H1 (cell line): Measurements from ENCODE around the gene FOXL1. TPM values are rescaled to one million over a fixed set of nuclear protein-coding genes. Genes with fewer than 3 reads are reported as not detected.
A peak's percentile ranks its signal among the peaks of the same experiment; 100 is the strongest.

Experiments
- CTCF ChIA-PET: fragments of 300-600 bp; sonication (Branson Sonifier 250); formaldehyde crosslinking; loops from one replicate; lab custom pipeline; 2021; ENCODE audit not compliant: partially characterized antibody; lab: Charles Lee
- POLR2A ChIA-PET: fragments of 300-600 bp; sonication (Branson Sonifier 250); formaldehyde crosslinking; loops from one replicate; lab custom pipeline; 2021; ENCODE audit warnings: inconsistent platforms; ENCODE audit not compliant: partially characterized antibody; lab: Charles Lee
- DNase-seq, 2 experiments: peaks; one replicate each; pipeline versions ENCODE4 v3.0.0 to v3.0.0-alpha.2; 2010 to 2022; ENCODE audit warnings: low spot score in 2 of 2, low read depth in 1 of 2, mixed read lengths in 1 of 2
- FAIRE-seq: peaks from 2 replicates; lab custom pipeline; 2011; peaks lifted over from hg19 to GRCh38; lab: Jason Lieb, UNC
- H2AFZ ChIP-seq: 2 replicates; pipeline ENCODE4 v1.8.1; 2012; ENCODE audit warnings: low read length, inconsistent platforms
- H2AK5ac ChIP-seq: 2 replicates; pipeline ENCODE4 v1.6.1; 2013; ENCODE audit warnings: low read depth, low read length
- H2BK120ac ChIP-seq: replicated peaks from 2 replicates; pipeline ENCODE3; 2013; ENCODE audit warnings: low read depth, low read length, inconsistent platforms
- H2BK12ac ChIP-seq: 2 replicates; pipeline ENCODE4 v1.6.1; 2013; ENCODE audit warnings: low read depth, low read length
- H2BK15ac ChIP-seq: 2 replicates; pipeline ENCODE4 v1.6.1; 2013; ENCODE audit warnings: low read length
- H2BK20ac ChIP-seq: 2 replicates; pipeline ENCODE4 v1.6.1; 2013; ENCODE audit warnings: low read length
- H2BK5ac ChIP-seq: 2 replicates; pipeline ENCODE4 v1.6.1; 2013; ENCODE audit warnings: low read depth, low read length
- H3K14ac ChIP-seq: 2 replicates; pipeline ENCODE4 v1.6.1; 2013; ENCODE audit warnings: inconsistent platforms; ENCODE audit not compliant: insufficient read length
- H3K18ac ChIP-seq: 2 replicates; pipeline ENCODE4 v1.6.1; 2013; ENCODE audit warnings: low read length; ENCODE audit errors: extremely low read depth
- H3K23ac ChIP-seq: 2 replicates; pipeline ENCODE4 v1.6.1; 2013; ENCODE audit warnings: inconsistent platforms; ENCODE audit not compliant: insufficient read length
- H3K23me2 ChIP-seq: 2 replicates; pipeline ENCODE4 v1.6.1; 2013; ENCODE audit warnings: low read depth, low read length
- H3K27ac ChIP-seq: 2 replicates; pipeline ENCODE4 v1.6.1; 2011; ENCODE audit warnings: low read depth, low read length, inconsistent platforms
- H3K27me3 ChIP-seq, 4 experiments: replicated peaks in 1 of 4; 1 replicate in 1 of 4; 2 replicates in 3 of 4; pipeline versions ENCODE4 v1.6.1 to v1.8.1; 2011 to 2013; ENCODE audit warnings: low read length in 3 of 4, mild to moderate bottlenecking in 3 of 4, inconsistent platforms in 2 of 4, mixed read lengths in 2 of 4, moderate library complexity in 1 of 4; ENCODE audit not compliant: control insufficient read depth in 3 of 4, insufficient read depth in 3 of 4; ENCODE audit errors: extremely low read depth in 1 of 4
- H3K36me3 ChIP-seq, 4 experiments: 2 replicates each; pipeline versions ENCODE4 v1.6.1 to v1.8.1; 2011 to 2013; ENCODE audit warnings: mild to moderate bottlenecking in 4 of 4, low read length in 3 of 4, moderate library complexity in 2 of 4, control low read depth in 1 of 4, inconsistent platforms in 1 of 4; ENCODE audit not compliant: insufficient read depth in 4 of 4, control insufficient read depth in 2 of 4
- H3K4ac ChIP-seq: replicated peaks from 2 replicates; pipeline ENCODE3; 2013; ENCODE audit warnings: low read length, low read depth, mixed read lengths, inconsistent platforms; ENCODE audit not compliant: insufficient read length
- H3K4me1 ChIP-seq, 4 experiments: replicated peaks in 1 of 4; 1 replicate in 1 of 4; 2 replicates in 3 of 4; pipeline versions ENCODE4 v1.6.1 to v1.8.1; 2011 to 2013; ENCODE audit warnings: low read length in 3 of 4, inconsistent platforms in 2 of 4, mixed read lengths in 1 of 4; ENCODE audit not compliant: insufficient read depth in 4 of 4, control insufficient read depth in 3 of 4
- H3K4me2 ChIP-seq, 2 experiments: 2 replicates each; pipeline versions ENCODE4 v1.6.1 to v1.8.1; 2011 to 2013; ENCODE audit warnings: low read depth in 2 of 2, low read length in 2 of 2, control low read depth in 1 of 2, inconsistent platforms in 1 of 2, mild to moderate bottlenecking in 1 of 2; ENCODE audit not compliant: insufficient read depth in 1 of 2
- H3K4me3 ChIP-seq, 4 experiments: fragments of 200-600, 300-600 bp in 1 of 4; sonication (generic), shearing (Covaris generic), sonication (Bioruptor Twin) in 1 of 4; 2 replicates each; pipeline versions ENCODE4 v1.5.1 to v1.8.1; 2011 to 2016; ENCODE audit warnings: low read length in 4 of 4, low read depth in 3 of 4, control low read depth in 2 of 4, inconsistent platforms in 2 of 4, mild to moderate bottlenecking in 2 of 4, mixed read lengths in 1 of 4, moderate library complexity in 1 of 4; ENCODE audit not compliant: insufficient read depth in 2 of 4; ENCODE audit errors: extremely low read depth in 1 of 4
- H3K56ac ChIP-seq: replicated peaks from 2 replicates; pipeline ENCODE3; 2013; ENCODE audit warnings: low read depth, mild to moderate bottlenecking, mixed read lengths, low read length, inconsistent platforms; ENCODE audit not compliant: insufficient read length
- H3K79me1 ChIP-seq: 2 replicates; pipeline ENCODE4 v1.6.1; 2013; ENCODE audit warnings: low read depth, low read length, control low read depth
- H3K79me2 ChIP-seq, 2 experiments: 2 replicates each; pipeline versions ENCODE4 v1.6.1 to v1.8.1; 2012 to 2013; ENCODE audit warnings: low read length in 2 of 2, mild to moderate bottlenecking in 2 of 2, inconsistent platforms in 1 of 2; ENCODE audit not compliant: insufficient read depth in 2 of 2, control insufficient read depth in 1 of 2
- H3K9ac ChIP-seq, 4 experiments: replicated peaks in 1 of 4; 1 replicate in 1 of 4; 2 replicates in 3 of 4; pipeline versions ENCODE4 v1.6.1 to v1.8.1; 2011 to 2013; ENCODE audit warnings: low read depth in 3 of 4, low read length in 3 of 4, control low read depth in 2 of 4, mild to moderate bottlenecking in 2 of 4, moderate library complexity in 2 of 4, inconsistent platforms in 1 of 4; ENCODE audit errors: extremely low read depth in 1 of 4
- H3K9me3 ChIP-seq, 2 experiments: 2 replicates each; pipeline versions ENCODE4 v1.6.1 to v1.8.1; 2012 to 2013; ENCODE audit warnings: mild to moderate bottlenecking in 2 of 2, moderate library complexity in 2 of 2, control low read depth in 1 of 2, inconsistent platforms in 1 of 2, low read depth in 1 of 2, low read length in 1 of 2, mixed read lengths in 1 of 2; ENCODE audit not compliant: insufficient read depth in 2 of 2
- H4K20me1 ChIP-seq, 2 experiments: replicated peaks in 1 of 2; 2 replicates each; pipeline versions ENCODE3 to v1.8.1; 2011 to 2013; ENCODE audit warnings: inconsistent platforms in 2 of 2, low read length in 2 of 2, mild to moderate bottlenecking in 1 of 2; ENCODE audit not compliant: insufficient read depth in 2 of 2, control insufficient read depth in 1 of 2
- H4K5ac ChIP-seq: 2 replicates; pipeline ENCODE4 v1.6.1; 2013; ENCODE audit warnings: low read length, low read depth, mixed read lengths, inconsistent platforms; ENCODE audit not compliant: insufficient read length
- H4K8ac ChIP-seq: 2 replicates; pipeline ENCODE4 v1.8.0; 2013; ENCODE audit warnings: mild to moderate bottlenecking, moderate library complexity, low read length, inconsistent platforms; ENCODE audit not compliant: insufficient read depth; ENCODE audit errors: extremely low read depth
- H4K91ac ChIP-seq: replicated peaks from 2 replicates; pipeline ENCODE3; 2013; ENCODE audit warnings: low read length, mixed read lengths, inconsistent platforms; ENCODE audit not compliant: insufficient read length
- CEBPB ChIP-seq: IDR thresholded peaks from 2 replicates; pipeline ENCODE4 v1.6.1; 2012; ENCODE audit warnings: low read depth, low read length
- MAFK ChIP-seq: IDR thresholded peaks from 2 replicates; pipeline ENCODE4 v1.6.1; 2012; ENCODE audit warnings: low read depth, mild to moderate bottlenecking, improper control_type of control experiment, low read length
- NANOG ChIP-seq: IDR thresholded peaks from 2 replicates; pipeline ENCODE4 v1.6.1; 2011; ENCODE audit warnings: low read length, low read depth, mild to moderate bottlenecking, inconsistent platforms; ENCODE audit not compliant: insufficient read depth, poor library complexity, severe bottlenecking
- POLR2AphosphoS5 ChIP-seq: IDR thresholded peaks from 2 replicates; pipeline ENCODE4 v1.6.1; 2011; ENCODE audit warnings: low read depth, low read length
- SP1 ChIP-seq: IDR thresholded peaks from 2 replicates; pipeline ENCODE4 v1.6.1; 2011; ENCODE audit warnings: low read depth, low read length
- WGBS, 2 experiments: shearing (Covaris generic) in 1 of 2; methylation state at CpG; one replicate each; pipeline versions ENCODE4 v1.1.6 to v1.1.7; 2013 to 2015; ENCODE audit warnings: low lambda C conversion rate in 2 of 2, mixed read lengths in 2 of 2, inconsistent platforms in 1 of 2, low coverage in 1 of 2, missing lambda C conversion rate in 1 of 2; ENCODE audit not compliant: insufficient replicate concordance in 2 of 2, insufficient coverage in 1 of 2, insufficient read length in 1 of 2; ENCODE audit errors: extremely low coverage in 1 of 2, missing lambda C conversion rate in 1 of 2; 5-methylcytosine and 5-hydroxymethylcytosine counted together
- polyA plus RNA-seq, 7 experiments: library from polyadenylated mRNA; depleted of rRNA in 3 of 7; stranded (reverse) in 5 of 7; unstranded in 2 of 7; fragments of >200 nt in 5 of 7; fragments of 200-250 nt in 2 of 7; gene quantifications; 1 replicate in 5 of 7; 2 replicates in 1 of 7; 4 replicates in 1 of 7; pipeline versions ENCODE4 v1.2.1 to v1.2.3, GENCODE V29; 2011 to 2013; ENCODE audit warnings: missing spikeins in 2 of 7, mixed read lengths in 2 of 7
- total RNA-seq: library from RNA; stranded (reverse); fragmentation: NEBNext Ultra II Directional; extraction: Animal tissue kit (Norgen Biotek cat#: 25700); gene quantifications from 2 replicates; pipeline ENCODE4 v1.2.1, GENCODE V29; 2021

Gene FOXL1
- total and polyA plus RNA-seq, 2 of the 8 experiments (the other 6 are each of a cell fraction or from before 2014, with no cell fraction given) = 0.03 TPM; not detected in 1

GRCh38 chr16:86618431-86619238 is 40.3 kb downstream of the FOXL1 start:
- Histone ChIP-seq H4K20me1 (no peaks in the 10 kb centered on the region), H2BK15ac (no peak overlapping the region; the same call in 1 of the 2 replicates), H4K8ac (no peak overlapping the region), H3K9me3 (no peaks in the 10 kb centered on the region), H3K79me2 (no peaks in the 10 kb centered on the region), H3K27ac (no peak overlapping the region), H4K91ac (no peak overlapping the region), H3K79me1 (no peaks in the 10 kb centered on the region), H3K14ac (no peak overlapping the region), H3K27me3 (no peaks in the 10 kb centered on the region), H2BK5ac (no peak overlapping the region), H3K36me3 (no peaks in the 10 kb centered on the region), H3K18ac (peak overlapping the region; percentile 19; the same call in 1 of the 2 replicates), H2BK20ac (no peak overlapping the region)
- 93% methylated on average over 16 of the region's 16 CpGs; no CpG with 5 or more reads in 1 of the 2 experiments for WGBS, 2 experiments
- TF ChIP-seq NANOG (no peak), MAFK (no peak), CEBPB (no peak), POLR2AphosphoS5 (no peak), SP1 (no peak)
- TF ChIP-seq, all 59 proteins: peak for 0
- Histone ChIP-seq H2AFZ (0 out of 2 replicates have a peak overlapping the region, but pooled peaks have one; percentile 52), H2AK5ac (0 out of 2 replicates have a peak overlapping the region, but pooled peaks have one; percentile 75), H2BK120ac (no peak overlapping the region), H3K23ac (no peak overlapping the region), H3K4me2 (no peak overlapping the region), H3K23me2 (no peaks in the 10 kb centered on the region), H3K4me3 (no peak overlapping the region), H3K4ac (no peak overlapping the region), H3K56ac (no peak overlapping the region), H2BK12ac (0 out of 2 replicates have a peak overlapping the region, but pooled peaks have one; percentile 68), H4K5ac (no peak overlapping the region), H3K4me1 (peaks cover 0 to 5% (median 0%) of the 10 kb centered on the region in 4 experiments; a peak in 2 of 7 replicates), H3K9ac (no peak overlapping the region)
- FAIRE-seq = no peak
- ChIA-PET POLR2A (no interaction called here), CTCF (interaction anchor here (1.0 to 1.4 kb wide), 3 partner anchors 19 to 444 kb away, joined by 3 to 4 read pairs (median 3); no protein-coding TSS in a partner anchor)
- no peak for DNase-seq
